Measurements from ENCODE around the gene OR52B6.
"Not testable (repeated sequence)": the region's sequence is repeated elsewhere in the genome, so short reads cannot be mapped to it uniquely, and the experiment has no call there.

Gene OR52B6

GRCh38 chr11:5597953-5598352 is 17.3 kb downstream of the OR52B6 start:
- FAIRE-seq: no peak

DNA sequence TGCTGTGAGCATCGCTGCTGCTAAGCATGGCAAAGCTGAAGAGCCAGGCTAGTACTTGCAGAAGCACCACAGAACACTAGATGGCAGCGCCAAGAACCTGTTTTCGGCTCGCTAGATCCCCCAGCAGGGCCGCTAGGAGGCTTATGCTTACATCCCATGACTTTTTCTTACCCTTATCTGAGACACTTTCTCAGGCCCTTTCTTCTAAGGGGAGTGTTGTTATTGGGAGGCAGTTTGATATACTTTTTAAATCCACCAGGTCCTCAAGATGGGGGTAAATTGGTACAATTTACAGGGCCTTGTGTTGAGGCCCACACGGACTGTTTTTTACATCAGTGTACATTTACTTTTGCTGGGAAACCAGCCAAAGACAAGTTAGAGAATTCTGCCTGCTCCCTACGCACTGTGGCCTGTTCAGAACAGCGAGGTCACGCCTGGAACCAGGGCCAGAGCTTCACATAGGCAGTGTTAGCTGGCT is 19.7 kb downstream of the OR52B6 start:
- no peak for FAIRE-seq

- FAIRE-seq: not testable (repeated sequence)
Measured at GRCh38 chr11:5602791-5603190, 22.1 kb downstream of the OR52B6 start.

DNA sequence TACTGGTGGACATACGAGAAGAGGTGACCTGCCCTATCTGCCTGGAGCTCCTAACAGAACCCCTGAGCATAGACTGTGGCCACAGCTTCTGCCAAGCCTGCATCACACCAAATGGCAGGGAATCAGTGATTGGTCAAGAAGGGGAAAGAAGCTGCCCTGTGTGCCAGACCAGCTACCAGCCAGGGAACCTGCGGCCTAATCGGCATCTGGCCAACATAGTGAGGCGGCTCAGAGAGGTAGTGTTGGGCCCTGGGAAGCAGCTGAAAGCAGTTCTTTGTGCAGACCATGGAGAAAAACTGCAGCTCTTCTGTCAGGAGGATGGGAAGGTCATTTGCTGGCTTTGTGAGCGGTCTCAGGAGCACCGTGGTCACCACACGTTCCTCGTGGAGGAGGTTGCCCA is 22.6 kb downstream of the OR52B6 start:
- no peak for FAIRE-seq

DNA sequence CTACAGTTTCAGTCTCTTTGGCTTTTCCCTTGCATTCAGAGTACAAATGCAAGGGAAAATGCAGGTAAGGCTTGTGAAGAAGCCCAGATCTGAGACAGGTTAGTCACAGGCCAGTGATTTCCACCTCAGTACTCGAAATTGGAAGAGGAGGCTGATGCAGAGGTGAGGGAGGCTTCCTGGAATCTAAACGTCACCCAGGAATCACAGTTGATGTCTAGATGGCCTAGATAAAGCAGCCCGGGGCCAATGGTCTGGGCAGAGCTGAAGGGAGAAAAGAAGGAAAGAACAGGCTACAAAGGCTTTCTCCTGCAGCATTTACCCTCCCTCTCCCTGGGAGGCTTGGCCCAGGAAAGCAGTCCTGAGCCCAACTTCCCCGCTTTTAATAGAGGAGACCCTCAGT is 24.2 kb downstream of the OR52B6 start:
- FAIRE-seq: no peak

- no peak for FAIRE-seq
Measured at GRCh38 chr11:5605849-5606248, 25.2 kb downstream of the OR52B6 start.

GRCh38 chr11:5608808-5609207 is 28.1 kb downstream of the OR52B6 start:
- no peak for FAIRE-seq

DNA sequence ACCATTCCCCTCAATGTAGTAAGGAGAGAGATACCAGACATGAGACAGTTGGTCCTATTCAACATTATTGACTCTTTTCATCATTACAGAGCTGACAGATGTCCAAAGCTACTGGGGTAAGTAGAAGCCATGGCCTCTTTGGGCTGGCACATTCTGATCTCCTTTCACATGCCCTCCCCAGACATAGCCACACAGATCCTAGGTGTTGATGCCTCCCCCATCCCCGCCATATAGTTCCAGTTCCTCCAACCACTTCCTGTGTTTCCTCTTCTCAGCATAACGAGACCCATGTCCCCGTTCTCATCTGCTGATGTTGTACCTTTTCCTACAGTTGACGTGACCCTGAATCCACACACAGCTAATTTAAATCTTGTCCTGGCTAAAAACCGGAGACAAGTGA is 29.8 kb downstream of the OR52B6 start:
- FAIRE-seq: no peak

DNA sequence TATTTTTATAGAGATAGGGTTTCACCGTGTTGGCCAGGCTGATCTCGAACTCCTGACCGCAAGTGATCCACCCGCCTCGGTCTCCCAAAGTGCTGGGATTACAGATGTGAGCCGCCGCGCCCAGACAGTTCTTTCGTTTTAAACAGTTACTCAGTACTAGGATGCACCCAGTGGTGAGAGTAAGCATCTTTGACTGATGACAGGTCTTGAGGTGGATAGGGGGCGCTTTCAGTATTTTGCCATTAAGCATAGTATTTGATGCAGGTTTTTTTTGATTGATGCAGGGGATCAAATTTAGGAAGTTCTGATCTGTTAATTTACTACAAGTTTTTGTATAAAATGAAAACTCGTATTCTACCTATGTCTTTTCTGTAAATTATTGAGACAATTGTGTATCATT is 30.9 kb downstream of the OR52B6 start:
- no peak for FAIRE-seq

- FAIRE-seq: no peak
Measured at GRCh38 chr11:5618807-5619206, 38.1 kb downstream of the OR52B6 start.

DNA sequence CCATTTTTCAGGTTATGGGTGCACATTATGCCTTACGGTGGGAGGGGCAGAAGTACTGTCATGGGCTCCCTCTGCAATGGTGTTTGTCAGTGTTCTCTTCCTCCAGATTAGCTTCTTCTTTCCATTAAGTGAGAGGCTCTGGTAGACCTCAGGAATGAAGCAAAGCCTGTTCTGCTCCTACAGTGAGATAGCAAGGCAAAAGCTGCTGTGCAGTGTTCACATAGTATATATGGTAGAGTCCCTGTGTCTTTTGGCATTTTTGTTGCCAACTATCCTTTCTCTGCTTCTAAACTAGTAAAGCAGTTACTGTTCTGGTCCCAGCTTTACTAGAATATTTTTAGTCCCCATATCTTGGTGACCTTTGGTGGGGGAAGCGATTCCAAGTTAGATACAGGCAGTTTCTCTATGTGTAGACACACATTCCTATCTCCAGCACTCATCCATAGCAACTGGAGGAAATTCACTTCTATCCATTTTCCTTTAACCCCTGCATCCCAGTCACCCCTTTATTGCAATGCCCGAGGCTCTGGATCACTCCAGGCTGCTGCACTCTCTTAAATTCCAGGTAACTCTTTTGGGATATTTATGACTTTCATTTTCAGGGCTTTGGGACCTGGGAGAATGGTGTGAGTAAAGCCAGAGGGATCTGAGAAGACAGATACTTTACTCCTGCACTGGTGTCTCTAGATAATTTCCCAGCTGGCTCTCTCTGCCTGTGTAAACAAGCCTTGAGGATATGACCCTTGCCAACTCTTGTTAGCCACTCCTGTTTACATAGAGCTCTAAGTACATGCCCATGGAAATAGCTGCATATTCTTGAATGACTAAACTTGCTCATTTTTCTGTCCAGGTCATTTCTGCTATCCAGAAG is 40.2 kb downstream of the OR52B6 start:
- no peak for FAIRE-seq

- no peak for FAIRE-seq
Measured at GRCh38 chr11:5621580-5621979, 40.9 kb downstream of the OR52B6 start.

- FAIRE-seq: no peak
Measured at GRCh38 chr11:5622802-5623201, 42.1 kb downstream of the OR52B6 start.

DNA sequence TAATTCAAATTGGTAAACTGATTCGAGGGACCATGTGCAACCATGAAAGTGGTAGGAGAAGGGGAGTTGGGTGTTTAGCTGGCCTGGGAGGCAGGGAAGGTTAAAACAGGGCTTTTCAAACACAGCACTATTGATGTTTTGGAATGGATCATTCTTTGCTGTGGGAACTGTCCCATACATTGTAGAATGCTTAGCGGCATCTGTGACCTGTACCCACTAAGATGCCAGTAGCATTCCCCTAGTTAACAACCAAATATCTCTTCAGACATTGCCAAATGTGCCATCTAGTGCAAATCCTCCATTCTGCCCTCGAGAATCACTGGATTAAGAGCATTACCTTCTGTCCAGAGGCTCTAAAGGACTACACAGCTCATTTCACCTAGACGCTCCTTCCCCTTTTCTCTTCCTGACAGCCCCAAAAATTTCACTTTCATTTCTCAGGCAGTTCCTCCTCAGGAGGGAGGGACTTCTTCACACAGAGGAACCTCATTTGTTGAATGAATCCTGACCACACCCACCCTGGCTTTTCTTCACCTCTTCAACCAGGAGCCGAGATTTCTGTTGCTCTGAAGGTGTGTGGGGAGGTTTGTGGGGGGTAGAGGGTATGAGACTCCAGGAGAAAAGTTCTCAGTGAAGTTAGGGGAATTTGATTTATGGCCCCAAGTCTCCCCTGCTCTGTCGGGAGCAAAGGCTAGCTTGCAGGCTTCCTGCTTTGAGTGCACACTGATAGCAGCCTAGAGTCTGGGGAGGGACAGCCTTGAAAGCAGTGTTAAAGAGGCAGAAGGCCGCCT is 44.0 kb downstream of the OR52B6 start, which contains the start of gene TRIM34:
Gene TRIM34, plus strand, starts transcription at position 513 of the 791 bp plus-strand sequence. CDS start 7,331 bp downstream, outside the sequence.
- FAIRE-seq: no peak

- FAIRE-seq: no peak
Measured at GRCh38 chr11:5625281-5625680, 44.6 kb downstream of the OR52B6 start.

- no peak for FAIRE-seq
Measured at GRCh38 chr11:5626196-5626595, 45.5 kb downstream of the OR52B6 start.

GRCh38 chr11:5631417-5631816 is 50.7 kb downstream of the OR52B6 start:
- FAIRE-seq: no peak
